Measurements from ENCODE around the gene UBE2J2.

The UBE2J2 gene

GRCh38 chr1:1206966-1207531 lies 66.6 kb downstream of the UBE2J2 start:
- DNase-seq: no peak

GRCh38 chr1:1206376-1206965 lies 67.2 kb downstream of the UBE2J2 start, which contains the start of gene TNFRSF18:
Gene TNFRSF18 (minus strand): TSS chr1:1206592. CDS start chr1:1206571, 21 bp downstream.
- no peak for DNase-seq

- DNase-seq: no peak
These were observed 67.8 kb downstream of the UBE2J2 start for GRCh38 chr1:1205769-1206375.

- no peak for DNase-seq
These were observed 68.5 kb downstream of the UBE2J2 start for GRCh38 chr1:1204998-1205768.

GRCh38 chr1:1204425-1204920 lies 69.2 kb downstream of the UBE2J2 start:
- DNase-seq: no peak
